ENCODE results near the gene TBC1D8.

The TBC1D8 gene

GRCh38 chr2:100972452-100972851, 178.7 kb downstream of the TBC1D8 start:
- DNase-seq: no peak

- DNase-seq: no peak
Observed at GRCh38 chr2:100971221-100971620, 180.0 kb downstream of the TBC1D8 start.

- DNase-seq: no peak
Observed at GRCh38 chr2:100969998-100970397, 181.2 kb downstream of the TBC1D8 start.

- DNase-seq: no peak
Observed at GRCh38 chr2:100968146-100969145, 182.7 kb downstream of the TBC1D8 start.

GRCh38 chr2:100967716-100968115, 183.5 kb downstream of the TBC1D8 start:
- DNase-seq: no peak

- no peak for DNase-seq
Observed at GRCh38 chr2:100965596-100965995, 185.6 kb downstream of the TBC1D8 start.

- DNase-seq: no peak
Observed at GRCh38 chr2:100964681-100965169, 186.5 kb downstream of the TBC1D8 start.

GRCh38 chr2:100964222-100964621, 187.0 kb downstream of the TBC1D8 start:
- no peak for DNase-seq

GRCh38 chr2:100963026-100963375, 188.2 kb downstream of the TBC1D8 start:
- DNase-seq: no peak

- DNase-seq: no peak
Observed at GRCh38 chr2:100962366-100963025, 188.7 kb downstream of the TBC1D8 start.

- no peak for DNase-seq
Observed at GRCh38 chr2:100960688-100961087, 190.5 kb downstream of the TBC1D8 start.

GRCh38 chr2:100959225-100959880, 191.8 kb downstream of the TBC1D8 start:
- DNase-seq: no peak

GRCh38 chr2:100957996-100958653, 193.1 kb downstream of the TBC1D8 start:
- DNase-seq: no peak
